ENCODE results near the gene PPIA.
"Not testable (repeated sequence)": the region's sequence is repeated elsewhere in the genome, so short reads cannot be mapped to it uniquely, and the experiment has no call there.

Gene PPIA

DNA sequence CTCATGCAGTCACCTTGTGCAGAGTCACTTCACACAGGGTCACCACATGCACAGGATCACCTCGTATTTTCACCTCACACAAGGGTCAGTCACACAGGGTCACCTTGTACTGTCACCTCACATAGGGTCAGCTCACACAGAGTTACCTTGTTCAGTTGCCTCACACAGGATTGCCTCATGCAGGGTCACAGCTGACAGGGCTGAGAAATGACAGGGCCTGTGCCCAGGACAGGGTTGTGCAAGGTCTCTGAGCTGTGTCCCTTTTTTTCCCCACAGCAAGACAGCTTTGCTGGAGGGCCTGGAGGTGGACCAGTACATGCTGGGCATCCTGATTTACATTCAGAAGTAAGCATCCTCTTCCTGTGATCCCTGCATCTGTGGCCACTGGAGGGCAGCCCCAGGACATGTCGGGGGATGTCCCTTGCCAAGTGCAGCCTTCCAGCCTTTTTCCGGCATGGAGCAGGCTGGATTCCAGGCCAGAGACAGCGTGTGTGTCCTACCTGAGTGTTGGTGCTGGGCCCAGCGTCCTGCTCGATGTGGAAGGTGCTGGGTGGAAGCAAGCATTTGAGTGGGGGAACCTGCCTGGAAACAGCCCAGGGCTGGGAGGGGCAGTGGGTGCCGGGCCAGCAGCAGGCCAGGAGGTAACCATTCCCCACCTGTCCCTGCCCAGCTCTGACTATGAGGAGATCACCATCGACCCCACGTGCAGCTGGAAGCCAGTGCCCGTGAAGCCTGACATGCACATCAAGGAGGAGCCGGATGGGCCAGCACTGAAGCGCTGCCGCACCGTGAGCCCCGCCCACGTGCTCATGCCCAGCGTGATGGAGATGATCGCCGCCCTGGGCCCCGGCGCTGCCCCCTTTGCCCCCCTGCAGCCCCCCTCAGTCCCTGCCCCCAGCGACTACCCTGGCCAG lies 31.6 kb upstream of the PPIA start:
- no peak for DNase-seq

GRCh38 chr7:44765579-44766415 lies 30.7 kb upstream of the PPIA start:
- DNase-seq, result no peak

GRCh38 chr7:44766416-44766801 lies 30.1 kb upstream of the PPIA start:
- no peak for DNase-seq

- no peak for DNase-seq
Measured at GRCh38 chr7:44767134-44767911, 29.2 kb upstream of the PPIA start.

GRCh38 chr7:44767912-44768627 lies 28.4 kb upstream of the PPIA start:
- DNase-seq, result no peak

- DNase-seq, result no peak
Measured at GRCh38 chr7:44768628-44769371, 27.7 kb upstream of the PPIA start.

GRCh38 chr7:44769376-44769775 lies 27.1 kb upstream of the PPIA start:
- DNase-seq, result no peak

- DNase-seq, result no peak
Measured at GRCh38 chr7:44769776-44770294, 26.6 kb upstream of the PPIA start.

DNA sequence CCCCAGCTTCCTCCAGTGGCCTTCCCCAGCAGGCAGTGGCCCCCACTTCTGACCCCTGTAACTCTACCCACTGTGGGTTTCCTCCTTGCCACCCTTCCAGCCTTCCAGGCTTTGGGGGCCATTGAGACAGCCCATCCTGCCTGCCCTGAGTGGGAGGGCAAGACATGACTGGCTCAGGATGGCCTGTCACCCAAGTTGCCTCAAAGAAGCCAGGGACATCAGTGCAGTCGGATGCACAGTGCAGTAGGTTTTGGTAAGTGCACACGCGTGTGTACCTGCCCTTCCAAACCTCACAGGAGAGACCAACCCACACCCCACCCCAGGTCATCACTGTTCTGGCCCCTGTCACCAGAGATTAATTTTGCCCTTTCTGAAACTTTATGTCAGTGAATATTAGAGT lies 25.1 kb upstream of the PPIA start:
- no peak for DNase-seq

DNA sequence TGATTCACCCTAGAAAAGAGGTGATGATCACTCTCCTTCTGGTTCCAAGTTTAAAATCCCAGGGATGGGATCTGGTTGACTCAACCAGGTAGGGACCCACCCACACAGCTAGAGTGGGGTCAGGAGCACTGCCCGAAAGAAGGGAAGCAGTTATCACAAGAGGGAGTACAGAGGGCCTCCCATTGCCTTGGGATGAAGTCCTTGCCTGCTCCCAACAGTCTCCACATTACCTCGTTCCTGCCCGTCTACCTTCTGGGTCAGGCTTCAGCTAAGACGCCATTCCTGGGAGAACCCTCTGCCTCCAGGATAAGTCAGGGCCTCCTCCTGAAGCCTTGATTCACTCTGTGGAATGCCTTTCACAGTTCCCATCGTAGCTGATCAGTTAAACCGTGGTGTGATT lies 24.0 kb upstream of the PPIA start:
- no peak for DNase-seq

GRCh38 chr7:44772867-44773266 lies 23.6 kb upstream of the PPIA start:
- DNase-seq, result no peak

- DNase-seq, result not testable (repeated sequence)
Measured at GRCh38 chr7:44774486-44774885, 22.0 kb upstream of the PPIA start.

DNA sequence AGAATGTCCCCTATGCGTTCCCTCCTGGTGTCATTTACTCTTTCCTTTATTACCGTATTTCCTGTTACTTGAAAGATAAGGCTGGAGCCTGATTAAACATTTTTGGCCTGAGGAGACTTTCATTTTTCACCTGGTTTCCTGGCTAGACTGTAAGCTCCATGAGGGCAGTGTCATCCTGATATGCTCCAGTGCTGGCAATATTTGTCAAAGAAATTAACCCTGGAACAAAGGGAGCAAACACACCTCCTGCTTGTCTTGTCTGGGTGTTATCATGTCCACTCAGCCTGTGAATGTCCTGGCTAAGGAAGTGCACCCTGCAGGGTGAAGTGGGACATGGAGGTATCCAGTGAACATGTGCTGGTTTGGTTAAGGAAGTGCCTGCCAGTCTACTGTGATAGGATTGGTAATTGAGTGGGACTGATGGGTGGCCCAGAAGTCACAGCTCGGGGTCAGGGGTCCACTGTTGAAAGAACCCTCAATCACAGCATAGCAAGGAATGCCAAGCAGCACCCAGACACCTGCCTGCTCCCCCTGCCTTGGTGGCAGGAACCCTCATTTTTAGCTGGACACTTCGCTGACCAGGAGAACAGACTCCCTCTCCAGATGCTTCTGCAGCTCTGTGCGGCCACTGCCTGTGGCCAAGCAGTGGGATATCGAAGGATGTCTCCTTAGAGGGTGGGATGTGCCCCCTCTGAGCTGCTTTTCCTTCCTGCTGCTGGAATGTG lies 20.9 kb upstream of the PPIA start:
- no peak for DNase-seq

DNA sequence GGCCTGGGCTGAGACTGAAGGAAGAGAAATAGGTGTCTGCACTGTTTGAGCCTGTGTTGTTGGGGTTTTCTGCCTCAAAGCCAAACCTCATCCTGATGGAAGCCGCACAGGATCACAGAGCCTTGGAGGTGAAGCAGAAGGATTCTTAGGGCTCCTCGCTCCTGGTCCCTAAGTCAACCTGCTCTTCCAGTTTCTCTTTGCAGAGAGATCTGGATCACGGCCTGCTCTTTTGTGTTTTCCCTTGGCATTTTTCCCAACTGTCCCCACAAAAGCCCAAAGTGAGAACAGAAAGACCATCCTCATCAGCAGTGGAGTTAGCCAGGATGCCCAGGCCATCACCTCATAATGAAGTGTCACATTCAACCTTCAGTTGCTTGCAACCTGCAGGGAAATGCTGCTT lies 20.3 kb upstream of the PPIA start:
- DNase-seq, result no peak

DNA sequence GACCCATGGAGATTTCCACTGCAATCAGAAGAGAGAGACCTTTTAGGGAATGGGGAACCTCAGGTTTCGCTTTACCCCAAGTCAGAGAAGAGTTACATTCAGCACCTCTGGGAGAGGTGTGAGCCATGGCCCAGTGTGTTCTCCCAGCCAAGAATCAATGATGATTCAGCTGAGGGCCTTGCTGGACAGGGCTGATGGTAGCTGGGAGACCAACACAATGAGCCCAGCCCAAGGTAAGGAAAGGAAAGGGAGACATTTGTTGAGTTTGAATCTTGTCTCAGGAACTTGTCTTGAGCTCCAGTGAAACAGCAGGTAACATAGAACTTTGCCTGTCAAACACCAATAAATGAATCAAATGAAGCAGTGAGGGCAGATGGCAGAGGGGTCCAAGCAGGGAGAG lies 14.0 kb upstream of the PPIA start:
- no peak for DNase-seq

DNA sequence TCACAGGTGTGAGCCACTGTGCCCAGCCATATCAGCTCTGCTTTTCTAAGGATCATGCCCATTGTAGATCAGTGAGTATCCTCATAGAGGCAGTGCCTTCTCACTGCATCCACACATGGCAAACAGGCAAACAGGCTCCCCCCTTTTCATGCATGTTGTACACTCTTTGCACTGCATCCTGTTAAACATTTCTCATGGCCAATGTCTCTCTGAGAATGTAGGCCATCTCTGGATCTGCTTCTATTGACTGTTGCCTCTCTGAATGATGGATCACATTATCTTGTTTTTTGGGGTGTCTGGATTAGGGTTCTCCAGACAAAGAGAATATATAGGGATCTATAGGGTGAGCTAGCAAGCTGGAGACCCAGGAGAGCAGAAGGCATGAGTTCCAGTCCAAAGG lies 13.1 kb upstream of the PPIA start:
- DNase-seq, result no peak

GRCh38 chr7:44784364-44784763 lies 12.1 kb upstream of the PPIA start:
- DNase-seq, result no peak

- DNase-seq, result not testable (repeated sequence)
Measured at GRCh38 chr7:44785218-44785617, 11.3 kb upstream of the PPIA start.

DNA sequence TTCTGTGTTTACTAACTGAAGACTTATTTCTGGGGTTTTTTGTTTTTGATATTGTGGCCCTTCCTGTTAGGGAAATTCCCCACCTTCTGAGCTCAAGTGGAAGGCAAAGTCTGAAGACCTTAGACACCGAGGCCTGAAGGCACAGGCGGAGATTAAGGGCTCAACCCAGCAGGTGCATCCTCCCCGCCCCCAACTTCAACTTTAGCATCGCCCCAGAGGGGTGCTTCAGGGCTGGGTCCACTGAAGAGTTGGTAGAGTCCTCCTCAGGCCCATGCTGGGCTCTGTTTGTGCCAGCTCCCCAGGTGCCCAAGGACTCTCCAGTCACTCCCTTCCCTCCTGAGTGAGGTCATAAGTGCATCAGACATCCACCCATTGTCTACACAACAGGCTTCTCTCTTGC lies 9.4 kb upstream of the PPIA start:
- no peak for DNase-seq

DNA sequence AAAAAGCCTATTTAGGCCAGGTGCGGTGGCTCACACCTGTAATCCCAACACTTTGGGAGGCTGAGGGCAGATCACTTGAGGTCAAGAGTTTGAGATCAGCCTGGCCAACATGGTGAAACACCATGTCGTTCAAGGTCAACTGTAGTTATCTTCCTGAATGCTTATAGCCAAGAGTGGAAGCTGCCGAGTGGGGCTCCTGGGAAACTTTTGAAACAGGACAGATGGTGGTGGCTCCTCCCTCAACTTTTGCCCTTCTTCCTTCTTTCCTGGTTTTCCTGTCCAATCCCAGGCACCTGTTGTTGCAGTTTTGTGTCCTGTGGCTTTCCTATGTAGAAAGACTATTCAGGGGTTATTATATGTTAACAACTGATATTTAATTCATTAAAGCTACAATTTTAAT lies 8.7 kb upstream of the PPIA start:
- DNase-seq, result no peak

DNA sequence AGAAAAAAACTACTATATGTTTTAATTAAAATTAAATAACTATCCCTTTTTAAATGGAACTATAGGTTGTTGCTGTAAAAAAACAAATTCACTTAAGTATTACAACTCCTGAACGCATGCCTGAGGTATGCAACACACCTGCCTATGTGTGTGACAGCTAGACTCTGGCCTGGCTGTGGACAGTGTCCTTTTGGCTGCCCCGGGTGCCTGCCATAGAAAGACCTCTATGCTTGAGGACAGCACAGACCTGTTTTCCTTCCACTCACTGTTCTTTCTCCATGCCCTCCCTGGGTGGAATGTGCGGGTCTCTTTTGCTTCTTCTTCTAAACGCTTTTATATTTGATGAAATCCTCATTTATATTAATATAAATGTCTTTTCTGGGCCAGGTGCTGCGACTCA lies 6.5 kb upstream of the PPIA start:
- no peak for DNase-seq
